Epidermal melanocyte (primary cell): Measurements from ENCODE around the gene SMYD5.
"Not testable (repeated sequence)": the region's sequence is repeated elsewhere in the genome, so short reads cannot be mapped to it uniquely, and the experiment has no call there.

ENCODE experiments used
- DNase-seq: peaks from one replicate; pipeline ENCODE4 v3.0.0; 2011; ENCODE audit warnings: low spot score; ENCODE audit not compliant: insufficient read length

Gene SMYD5

DNA sequence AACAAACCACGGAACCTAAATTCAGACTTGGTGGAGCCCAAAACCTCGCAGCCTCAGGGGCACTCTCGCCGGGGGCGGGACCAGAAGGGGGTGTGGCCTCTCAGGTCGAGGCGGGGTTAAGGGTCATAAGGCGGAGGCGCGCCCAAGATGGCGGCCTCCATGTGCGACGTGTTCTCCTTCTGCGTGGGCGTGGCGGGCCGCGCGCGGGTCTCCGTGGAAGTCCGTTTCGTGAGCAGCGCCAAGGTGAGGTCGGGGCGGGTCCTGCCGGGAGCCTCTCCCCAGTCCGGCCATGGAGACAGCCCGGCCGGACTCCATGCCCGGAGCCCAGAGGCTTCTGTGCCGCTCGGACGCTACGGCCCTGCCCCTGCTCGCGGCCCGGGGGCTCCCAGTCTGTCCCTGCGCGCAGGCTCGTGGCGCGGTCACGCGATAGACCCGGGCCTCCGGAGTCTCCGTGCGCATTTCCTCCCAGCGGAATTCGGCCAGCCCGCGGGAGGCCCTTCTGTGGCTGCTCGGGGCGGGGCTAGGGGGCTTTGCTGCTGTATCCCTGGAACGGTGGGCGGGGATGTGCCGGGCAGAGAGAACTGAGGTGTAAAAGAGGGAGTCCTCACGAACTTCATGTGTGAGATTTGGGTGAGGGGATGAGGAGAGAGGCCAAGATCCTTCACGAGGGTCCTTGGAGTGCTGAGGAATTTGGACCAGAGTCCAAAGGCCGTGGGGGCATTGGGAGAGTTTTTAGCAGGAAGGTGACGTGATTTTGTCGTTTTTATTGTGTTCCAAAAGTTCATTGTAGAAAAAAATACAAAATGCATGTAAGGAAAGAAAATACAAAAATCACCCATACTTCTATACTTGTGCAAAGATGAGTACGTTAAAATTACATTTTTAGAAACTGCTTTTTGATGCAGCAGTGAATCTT lies at the start of gene SMYD5:
Gene SMYD5 (plus strand): TSS at position 126 of the 916 bp plus-strand sequence. CDS start 22 bp downstream, at position 148.
- peak; percentile 52 for DNase-seq

DNA sequence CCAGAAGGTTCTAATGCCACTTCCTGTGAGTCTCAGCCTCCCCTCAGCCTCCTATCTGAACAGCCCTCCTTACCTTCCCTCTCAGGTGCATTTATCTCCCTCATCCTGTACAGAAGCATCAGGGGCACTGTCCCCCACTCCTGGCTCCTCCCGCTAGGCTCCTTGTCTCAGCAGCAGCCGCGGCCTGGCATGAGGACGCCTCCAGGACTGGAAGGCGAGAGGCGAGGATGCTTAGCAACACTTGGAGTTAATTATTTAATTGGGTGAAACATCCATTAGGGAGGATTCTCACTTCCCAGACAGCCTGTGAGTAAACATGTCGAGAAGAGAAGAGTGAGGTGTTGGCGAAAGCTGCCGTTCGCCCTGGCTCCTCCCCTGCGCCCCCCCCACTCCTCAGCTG lies 48.1 kb upstream of the SMYD5 start:
- not testable (repeated sequence) for DNase-seq

DNA sequence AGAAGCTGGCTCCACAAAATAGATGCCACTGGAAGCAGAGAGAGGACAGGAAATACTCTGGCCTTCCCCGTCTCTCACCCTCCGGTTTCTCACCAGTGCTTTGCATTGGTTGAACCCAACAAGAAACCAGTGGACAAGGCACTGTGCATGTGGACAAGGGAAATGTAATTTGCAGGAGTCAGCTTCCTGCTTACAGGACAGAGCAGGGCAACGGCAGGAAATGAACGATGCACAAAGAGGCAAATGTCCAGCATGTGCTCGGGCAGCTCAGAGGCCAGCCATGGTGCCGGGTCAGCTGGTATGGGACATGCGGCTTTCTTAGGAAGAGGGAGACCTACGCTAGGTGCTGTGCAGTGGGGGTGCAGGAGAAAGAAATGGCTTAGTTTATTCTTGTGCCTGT lies 47.2 kb upstream of the SMYD5 start:
- DNase-seq = not testable (repeated sequence)

DNA sequence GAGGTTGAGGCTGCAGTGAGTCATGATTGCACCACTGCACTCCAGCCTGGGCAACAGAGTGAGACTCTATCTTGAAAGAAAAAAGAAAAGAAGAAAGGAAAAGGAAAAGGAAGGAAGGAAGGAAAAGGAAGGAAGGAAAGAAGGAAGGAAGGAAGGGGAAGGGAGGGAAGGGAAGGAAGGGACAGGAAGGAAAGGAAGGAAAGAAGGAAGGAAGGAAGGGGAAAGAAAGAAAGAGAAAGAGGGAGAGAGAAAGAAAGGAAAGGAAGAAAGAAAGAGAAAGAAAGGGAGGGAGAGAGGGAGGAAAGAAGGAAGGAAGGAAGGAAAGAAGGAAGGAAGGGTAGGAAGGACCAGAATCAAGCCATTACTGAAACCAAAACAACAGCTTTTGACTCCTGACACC lies 45.7 kb upstream of the SMYD5 start:
- DNase-seq = not testable (repeated sequence)

DNA sequence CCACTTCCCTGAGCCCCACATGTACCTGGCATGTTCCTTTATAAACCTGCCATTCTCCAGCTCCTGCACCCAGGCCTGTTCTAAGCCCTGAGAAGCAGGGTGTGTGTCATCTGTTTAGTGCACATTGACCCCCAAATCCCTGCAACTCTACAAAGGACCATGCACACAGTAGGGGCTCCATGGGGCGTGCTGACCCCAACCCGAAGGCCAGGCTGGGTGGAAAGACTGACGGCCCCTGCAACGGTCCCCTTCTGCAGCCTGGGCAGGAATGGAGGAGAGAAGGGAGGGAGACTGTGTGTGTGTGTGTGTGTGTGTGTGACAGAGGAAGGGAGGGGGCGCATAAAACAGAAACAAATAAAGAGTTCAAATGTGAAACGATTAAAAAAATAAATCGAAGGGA lies 43.7 kb upstream of the SMYD5 start:
- not testable (repeated sequence) for DNase-seq

DNA sequence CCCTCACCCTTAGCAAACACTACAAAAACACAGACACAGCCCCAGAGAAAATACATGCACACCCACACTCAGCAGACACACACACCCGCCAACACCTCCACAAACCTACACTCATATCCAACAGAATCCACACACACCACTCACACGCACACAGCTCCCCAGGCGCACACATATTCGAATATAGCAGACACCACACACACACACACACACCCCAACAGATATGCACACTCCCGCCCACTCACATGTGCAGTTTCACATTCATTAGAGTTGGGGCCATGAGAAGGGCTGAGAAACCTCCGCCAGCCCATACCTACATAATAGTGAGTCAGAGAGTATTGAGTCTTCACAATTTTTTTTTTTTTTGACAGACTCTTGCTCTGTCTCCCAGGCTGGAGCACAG lies 41.1 kb upstream of the SMYD5 start:
- DNase-seq = no peak

DNA sequence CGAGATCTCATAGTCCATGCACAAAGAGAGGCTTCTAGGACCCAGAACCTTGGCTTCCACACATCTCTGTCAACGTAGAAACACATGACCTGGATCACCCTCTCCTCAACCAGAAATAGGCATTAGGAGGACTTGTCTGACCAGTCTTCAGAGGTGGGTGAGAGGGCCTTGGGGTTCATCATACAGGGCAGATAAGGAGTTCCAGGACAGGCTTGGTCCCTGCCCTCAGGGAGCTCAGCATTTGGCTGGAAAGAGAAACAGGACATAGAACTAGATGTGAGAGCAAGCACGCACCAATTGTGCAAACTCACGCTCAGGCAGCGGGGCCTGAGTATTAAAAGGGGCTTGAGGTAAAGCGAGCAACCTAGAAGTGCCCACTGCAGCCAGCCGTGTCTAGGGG lies 40.3 kb upstream of the SMYD5 start:
- DNase-seq = no peak

DNA sequence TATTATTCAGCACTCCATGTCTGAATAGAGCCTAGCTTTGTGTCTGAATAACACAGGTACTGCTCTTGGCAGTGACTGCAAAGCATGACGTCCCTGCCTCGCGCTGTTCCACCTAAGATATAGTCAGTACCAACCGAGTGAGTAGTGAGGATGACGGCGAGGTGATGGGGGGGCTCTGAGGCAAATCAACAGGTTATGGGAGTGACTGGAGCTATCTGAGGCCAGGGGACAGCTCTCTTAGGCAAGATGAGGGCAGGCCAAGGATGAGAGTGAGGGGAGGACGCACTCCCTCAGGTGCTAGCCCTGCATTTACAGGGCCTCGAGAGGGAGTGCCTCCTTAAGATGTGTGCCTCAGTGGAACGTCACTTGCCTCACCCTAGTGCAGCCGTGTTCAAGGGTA lies 39.8 kb upstream of the SMYD5 start:
- DNase-seq = no peak

DNA sequence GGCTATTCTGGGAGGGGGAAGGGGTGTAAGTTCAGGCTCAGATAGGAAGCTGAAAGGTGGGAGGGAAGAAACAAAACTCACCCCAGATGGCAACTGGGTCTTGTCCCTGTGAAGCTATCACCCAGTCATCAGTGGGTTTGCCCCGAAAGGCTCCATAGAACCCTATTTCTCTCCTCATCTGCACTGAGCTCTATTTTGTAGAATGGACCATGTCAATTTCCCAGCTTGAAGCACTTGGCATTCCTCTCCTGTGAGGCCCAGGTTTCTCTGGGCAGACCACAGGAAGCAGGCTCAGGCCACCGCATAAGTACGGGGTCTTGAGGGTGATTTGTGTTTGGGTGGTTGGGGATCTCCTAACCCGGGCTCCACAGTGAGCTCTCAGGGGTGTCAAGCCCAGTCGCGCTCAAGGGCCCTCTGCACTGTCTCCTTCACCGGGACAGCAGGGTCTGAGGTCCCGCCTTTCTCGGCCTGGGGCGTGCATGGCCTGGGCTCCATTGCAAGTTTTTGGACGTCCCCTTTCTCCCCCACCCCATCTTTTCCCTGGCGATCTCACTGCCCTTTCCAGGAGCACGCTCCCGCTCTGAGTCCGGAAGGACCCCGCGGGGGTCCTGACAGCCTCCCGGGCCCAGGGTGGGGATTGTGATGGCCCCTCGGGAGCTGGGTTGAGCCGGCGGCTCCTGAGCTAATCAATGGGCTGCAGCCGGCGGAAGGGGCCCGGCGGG lies 38.9 kb upstream of the SMYD5 start:
- no peak for DNase-seq

DNA sequence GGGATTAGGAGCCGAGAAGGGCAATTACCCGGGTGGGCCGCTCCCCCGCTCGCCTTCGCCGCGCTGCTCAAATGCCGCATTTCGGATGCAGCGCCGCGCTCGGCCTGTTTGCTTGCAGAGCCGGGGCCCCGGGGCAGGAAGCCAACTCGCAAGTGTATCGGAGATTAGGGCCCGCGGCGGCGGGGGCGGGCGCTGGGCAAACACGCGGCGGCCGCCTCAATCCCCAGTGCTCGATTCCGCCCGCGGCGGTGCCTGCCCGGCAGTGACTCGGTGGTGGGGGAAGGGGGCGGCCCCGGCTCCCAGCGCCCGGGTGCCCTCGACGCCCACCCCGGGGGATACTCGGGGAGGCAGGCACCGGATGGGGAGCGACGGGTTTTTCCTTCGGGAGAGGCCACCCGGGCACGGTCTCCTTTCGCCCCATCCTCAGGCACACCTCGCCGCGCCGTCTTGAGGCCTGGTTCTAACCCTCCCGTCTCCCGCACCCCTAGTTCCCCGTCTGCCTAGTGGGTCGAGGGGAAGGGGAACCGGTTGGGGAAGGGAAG lies 38.3 kb upstream of the SMYD5 start:
- peak; percentile 48 for DNase-seq

DNA sequence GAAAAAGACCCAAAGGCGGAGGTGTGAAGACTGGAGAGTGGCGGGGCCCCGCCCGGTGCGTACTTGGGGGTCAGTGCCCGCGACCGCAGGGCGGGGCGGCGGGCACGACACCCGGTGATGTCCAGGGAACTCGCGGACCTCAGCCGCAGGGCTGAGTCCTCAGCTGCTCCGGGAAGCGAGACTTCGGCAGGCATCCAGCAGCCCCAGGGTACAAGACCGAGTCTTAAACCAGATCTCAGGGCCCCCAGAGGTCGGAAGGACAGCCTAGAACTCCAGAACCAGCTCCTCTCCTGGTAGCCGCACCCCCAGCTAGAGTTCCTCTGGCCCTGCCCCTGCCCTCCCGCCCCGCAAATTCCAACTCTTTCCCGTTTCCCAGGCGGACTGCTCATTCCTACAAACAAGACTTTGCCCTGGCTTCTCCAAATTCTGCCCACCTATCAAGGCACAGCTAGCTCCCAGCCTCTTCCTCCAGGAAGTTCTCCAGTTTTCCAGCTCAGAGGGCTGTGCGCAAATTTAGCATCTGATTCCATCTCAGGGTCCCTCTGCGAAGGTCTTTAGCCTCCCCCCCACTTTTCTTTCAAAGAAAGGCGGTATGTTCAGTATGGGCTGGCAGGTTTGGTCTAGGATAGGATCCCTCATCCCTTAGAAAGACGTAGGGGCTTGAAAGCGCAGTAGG lies 37.7 kb upstream of the SMYD5 start:
- DNase-seq = no peak

DNA sequence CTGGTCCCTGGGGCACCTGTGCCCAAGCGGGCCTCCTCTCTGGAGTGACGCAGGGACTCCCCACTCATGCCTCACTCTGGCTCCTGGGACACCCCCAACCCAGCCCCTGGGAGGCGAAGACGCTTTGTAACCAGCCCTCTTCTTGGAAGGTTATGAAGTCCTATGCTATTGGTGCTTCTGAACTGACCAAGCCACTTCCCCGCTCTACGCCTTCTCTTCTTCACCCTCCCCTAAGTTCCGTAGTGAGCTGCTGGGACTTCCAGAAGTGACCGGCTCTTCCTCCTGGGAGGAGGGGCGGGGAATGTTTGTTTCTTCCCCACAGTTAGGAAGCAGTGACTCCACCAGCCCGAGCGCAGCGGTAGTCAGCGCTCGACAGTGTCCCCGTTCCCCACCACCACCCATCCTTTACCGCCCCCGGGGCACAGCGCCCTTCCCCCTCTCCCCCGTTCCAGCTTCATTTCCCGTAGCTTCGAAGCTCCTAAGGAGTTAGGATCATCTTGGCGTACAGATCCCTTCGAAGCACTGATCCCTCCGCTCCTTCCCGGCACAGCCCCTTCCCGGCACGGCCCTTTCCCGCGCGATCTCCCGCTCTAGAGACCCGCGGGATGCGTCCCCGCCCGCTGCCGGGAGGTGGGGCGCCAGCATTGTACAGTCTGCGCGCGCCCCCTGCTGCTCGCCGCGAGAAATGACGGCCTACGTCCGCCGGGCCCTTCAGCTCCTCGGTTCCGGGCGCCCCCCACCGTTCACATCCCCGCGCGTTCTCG lies 37.0 kb upstream of the SMYD5 start:
- DNase-seq = peak; percentile 92

DNA sequence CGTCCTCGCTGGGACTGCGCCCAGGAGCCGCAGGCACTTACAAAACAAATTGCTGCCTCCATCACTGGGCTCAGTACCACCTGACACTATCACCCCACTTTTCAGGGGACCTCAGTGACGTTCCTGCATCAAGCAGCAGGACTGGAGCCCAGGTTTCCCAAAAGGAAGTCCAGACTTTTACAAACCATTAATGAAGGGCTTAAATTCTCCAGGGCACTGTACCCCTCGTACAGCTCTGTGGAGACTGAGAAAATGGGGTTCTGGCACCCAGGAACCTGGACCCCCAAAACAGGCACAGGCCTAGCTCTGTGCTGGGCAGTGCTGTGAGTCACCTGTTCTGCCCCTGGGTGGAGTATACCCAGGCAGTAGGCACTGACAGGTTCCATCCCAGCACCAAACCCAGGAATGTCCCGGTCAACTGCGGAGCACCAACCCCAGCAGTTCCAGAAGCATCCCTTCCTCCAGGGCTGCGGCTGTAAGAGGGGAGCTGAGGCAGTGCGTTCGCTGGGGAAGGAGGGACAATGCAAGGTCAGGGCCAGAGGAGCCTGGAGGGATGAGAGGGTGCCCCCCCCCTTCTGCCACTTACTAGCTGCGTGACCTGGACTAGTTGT lies 36.3 kb upstream of the SMYD5 start:
- DNase-seq = no peak

DNA sequence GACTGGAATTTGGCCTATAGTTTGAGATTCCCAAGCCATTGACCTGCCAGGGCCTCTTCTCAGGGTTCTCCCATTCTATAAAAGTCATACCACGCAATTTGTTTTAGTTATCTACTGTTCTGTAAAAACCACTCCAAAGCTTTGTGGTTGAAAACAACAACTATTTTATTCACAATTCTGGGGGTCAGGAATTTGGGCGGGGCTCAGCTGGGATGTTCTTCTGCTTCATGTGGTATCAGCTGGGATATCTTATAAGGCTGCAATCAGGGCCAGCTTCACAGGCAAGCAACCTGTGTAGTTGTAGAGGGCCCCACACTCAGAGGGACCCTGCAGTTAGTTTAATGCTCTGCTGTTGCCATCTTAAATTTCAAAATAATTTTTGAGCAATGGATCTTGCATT lies 28.1 kb upstream of the SMYD5 start:
- no peak for DNase-seq

DNA sequence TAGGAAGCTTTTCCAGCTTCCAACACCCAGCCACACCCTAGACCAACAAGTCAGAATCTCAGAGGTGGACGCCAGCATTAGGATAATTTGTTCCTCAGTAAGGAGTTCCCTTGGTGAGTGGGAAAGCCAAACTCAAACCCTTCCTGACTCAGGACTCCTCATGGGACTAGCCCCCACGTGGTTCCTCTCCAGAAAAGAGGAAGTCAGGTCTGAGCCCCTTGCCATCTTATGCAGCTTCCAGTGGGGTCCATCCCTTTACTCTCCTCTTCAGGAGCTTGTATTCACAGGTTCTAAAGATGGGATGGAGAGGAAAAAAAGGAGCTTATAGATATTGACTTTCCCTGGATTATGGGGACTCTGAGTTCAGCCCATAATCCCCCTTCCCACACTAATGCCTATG lies 26.5 kb upstream of the SMYD5 start:
- no peak for DNase-seq

DNA sequence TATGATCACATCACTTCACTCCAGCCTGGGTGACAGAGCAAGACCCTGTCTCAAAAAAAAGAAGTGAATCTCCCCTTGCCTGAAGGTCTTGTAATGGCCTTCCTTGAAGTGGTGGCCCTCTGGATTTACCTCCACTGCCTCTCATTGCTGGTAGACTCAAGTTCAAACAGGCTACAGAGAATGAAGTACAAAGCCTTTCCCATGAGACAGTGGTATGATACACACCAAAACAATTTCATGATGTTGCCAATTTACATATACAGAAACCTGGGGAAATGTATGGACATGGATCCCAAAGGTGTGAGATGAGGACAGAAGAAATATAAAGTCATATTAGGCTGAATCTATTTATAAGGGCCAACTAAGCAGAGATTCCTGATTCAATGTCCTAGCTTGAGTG lies 16.5 kb upstream of the SMYD5 start:
- peak; percentile 3 for DNase-seq

DNA sequence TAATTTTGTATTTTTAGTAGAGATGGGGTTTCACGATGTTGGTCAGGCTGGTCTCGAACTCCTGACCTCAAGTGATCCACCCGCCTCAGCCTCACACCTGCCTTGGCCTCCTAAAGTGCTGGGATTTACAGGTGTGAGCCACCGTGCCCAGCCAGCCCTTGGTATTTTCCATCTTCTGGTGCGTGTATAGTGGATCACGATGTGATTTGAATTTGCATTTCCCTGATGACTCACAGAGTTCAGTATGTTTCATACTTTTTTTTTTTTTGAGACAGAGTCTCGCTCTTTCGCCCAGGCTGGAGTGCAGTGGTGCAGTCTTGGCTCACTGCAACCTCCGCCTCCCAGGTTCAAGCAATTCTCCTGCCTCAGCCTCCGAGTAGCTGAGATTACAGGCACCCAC lies 13.8 kb upstream of the SMYD5 start:
- DNase-seq = not testable (repeated sequence)

DNA sequence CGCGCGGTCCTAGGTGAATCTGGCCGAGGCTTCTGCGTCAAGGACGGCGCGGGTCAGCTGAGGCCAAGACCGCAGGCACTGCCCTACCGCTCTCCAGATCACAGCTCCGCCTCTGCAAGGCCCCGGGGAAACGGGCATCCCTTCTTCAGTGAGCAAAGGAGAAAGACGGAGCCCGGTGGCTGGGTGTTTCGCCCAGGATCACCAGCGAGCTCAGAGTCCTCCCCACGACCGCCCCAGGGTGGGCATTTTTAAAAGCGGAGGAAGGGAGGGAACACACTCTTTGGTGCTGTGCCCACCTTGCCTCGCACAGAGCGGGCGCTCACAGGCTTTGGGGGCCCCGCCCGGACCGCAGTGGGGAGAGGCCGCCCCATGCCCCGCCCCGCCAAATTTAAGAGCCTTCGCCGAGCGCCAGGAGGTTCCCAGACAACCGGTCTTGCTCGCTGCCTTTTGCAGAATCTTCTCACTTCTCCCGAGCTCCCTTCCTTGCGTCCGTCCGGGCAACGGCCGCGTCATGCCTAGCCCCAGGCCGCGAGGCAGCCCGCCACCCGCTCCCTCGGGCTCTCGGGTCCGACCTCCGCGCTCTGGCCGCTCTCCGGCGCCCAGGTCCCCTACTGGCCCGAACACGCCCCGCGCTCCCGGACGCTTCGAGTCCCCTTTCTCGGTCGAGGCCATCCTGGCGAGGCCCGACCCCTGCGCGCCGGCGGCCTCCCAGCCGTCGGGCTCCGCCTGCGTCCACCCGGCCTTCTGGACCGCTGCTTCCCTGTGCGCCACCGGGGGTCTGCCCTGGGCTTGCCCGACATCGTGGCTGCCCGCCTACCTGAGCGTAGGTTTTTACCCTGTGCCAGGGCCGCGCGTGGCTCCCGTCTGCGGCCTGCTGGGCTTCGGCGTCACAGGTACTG lies 11.6 kb upstream of the SMYD5 start, which contains the start of gene NOTO:
Gene NOTO (plus strand): TSS at position 419 of the 899 bp plus-strand sequence. CDS start 93 bp downstream, at position 512.
- DNase-seq = no peak

DNA sequence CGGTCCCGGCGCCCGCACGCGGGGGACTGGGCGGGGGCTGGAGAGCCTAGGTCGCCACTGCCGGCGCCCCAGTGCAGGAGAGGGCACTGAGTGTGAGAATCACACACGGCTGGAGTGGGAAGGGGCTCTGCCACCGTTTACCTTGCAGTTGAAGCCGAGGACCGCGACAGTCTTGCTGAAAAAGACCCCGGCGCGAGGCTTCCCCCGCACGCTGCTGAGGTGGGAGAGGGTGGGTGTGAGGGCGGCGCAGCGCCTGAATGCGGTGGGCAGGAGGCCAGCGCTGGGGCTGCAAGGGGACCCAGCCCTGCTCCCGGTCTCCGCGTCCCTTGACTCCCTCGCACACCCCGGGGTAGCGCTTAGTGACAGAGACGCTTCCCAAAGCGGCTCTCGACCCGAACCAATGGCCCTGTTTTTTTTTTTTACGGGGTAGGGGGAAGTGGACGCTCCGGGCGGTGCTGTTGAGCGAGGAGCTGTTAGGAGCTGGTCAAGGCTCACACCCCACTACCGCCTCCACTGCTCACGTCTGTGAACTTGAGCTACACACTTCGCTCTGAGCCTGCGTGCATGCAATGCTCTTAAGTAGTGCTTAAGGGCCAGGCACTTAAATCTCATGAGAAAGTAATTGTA lies 10.9 kb upstream of the SMYD5 start:
- no peak for DNase-seq
